Nephron (organoid): ENCODE data around the gene RPRD2.

Experiments
- H3K27ac Mint-ChIP-seq, 3 experiments: 2 replicates each; pipeline ENCODE4 v1.8.0; 2020; ENCODE audit warnings: mixed read lengths in 3 of 3, mild to moderate bottlenecking in 2 of 3, moderate library complexity in 1 of 3
- H3K27me3 Mint-ChIP-seq: 2 replicates; pipeline ENCODE4 v1.8.0; 2021; ENCODE audit warnings: low read depth, mild to moderate bottlenecking, moderate library complexity, mixed read lengths
- H3K36me3 Mint-ChIP-seq: 2 replicates; pipeline ENCODE4 v1.8.0; 2020; ENCODE audit warnings: low read depth, mixed read lengths
- H3K4me1 Mint-ChIP-seq: 2 replicates; pipeline ENCODE4 v1.8.0; 2020; ENCODE audit warnings: mixed read lengths
- H3K4me3 Mint-ChIP-seq, 3 experiments: 2 replicates each; pipeline ENCODE4 v1.8.0; 2020; ENCODE audit warnings: mild to moderate bottlenecking in 3 of 3, mixed read lengths in 3 of 3, moderate library complexity in 2 of 3
- H3K9me3 Mint-ChIP-seq: 2 replicates; pipeline ENCODE4 v1.8.0; 2020; ENCODE audit warnings: mixed read lengths
- TF ChIP-seq, protein P1 (sequence below), 3 experiments: fragments of 200-600 bp; sonication (generic); IDR thresholded peaks; one replicate each; pipeline ENCODE4 v1.5.0; 2021; ENCODE audit warnings: antibody characterized with exemption in 3 of 3; ENCODE audit not compliant: unreplicated experiment in 3 of 3

Gene RPRD2

DNA sequence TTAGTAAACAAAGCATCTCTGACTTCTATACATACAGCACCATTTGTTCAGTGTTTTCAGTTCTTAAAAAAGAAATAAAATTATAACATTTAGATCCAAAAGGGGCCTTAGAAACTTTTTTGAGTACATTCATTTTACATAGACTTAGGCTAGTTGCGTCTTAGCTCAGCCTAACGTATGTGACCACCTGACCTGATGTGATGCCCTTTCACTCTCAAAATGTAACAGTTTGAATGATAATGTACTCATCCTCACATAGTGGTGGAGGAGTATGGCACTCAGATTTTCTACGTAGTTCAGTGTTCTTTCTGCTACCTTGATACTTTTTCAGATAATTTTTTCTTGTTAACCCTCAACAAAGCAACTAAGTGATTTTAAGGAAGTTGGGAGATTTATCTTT is 43.4 kb downstream of the RPRD2 start:
- TF ChIP-seq, protein P1, sequence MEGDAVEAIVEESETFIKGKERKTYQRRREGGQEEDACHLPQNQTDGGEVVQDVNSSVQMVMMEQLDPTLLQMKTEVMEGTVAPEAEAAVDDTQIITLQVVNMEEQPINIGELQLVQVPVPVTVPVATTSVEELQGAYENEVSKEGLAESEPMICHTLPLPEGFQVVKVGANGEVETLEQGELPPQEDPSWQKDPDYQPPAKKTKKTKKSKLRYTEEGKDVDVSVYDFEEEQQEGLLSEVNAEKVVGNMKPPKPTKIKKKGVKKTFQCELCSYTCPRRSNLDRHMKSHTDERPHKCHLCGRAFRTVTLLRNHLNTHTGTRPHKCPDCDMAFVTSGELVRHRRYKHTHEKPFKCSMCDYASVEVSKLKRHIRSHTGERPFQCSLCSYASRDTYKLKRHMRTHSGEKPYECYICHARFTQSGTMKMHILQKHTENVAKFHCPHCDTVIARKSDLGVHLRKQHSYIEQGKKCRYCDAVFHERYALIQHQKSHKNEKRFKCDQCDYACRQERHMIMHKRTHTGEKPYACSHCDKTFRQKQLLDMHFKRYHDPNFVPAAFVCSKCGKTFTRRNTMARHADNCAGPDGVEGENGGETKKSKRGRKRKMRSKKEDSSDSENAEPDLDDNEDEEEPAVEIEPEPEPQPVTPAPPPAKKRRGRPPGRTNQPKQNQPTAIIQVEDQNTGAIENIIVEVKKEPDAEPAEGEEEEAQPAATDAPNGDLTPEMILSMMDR (IDR thresholded peaks at IDR 0.05; ENCODE audit: unreplicated experiment in 3 of 3): no peak
- Mint-ChIP-seq H3K4me3 (no peak overlapping the region), H3K27ac (peak overlapping the region; percentile 24 to 84 (median 62)), H3K36me3 (peaks cover 14% of the 10 kb centered on the region), H3K9me3 (no peaks in the 10 kb centered on the region), H3K4me1 (peaks cover 22% of the 10 kb centered on the region), H3K27me3 (no peaks in the 10 kb centered on the region)

DNA sequence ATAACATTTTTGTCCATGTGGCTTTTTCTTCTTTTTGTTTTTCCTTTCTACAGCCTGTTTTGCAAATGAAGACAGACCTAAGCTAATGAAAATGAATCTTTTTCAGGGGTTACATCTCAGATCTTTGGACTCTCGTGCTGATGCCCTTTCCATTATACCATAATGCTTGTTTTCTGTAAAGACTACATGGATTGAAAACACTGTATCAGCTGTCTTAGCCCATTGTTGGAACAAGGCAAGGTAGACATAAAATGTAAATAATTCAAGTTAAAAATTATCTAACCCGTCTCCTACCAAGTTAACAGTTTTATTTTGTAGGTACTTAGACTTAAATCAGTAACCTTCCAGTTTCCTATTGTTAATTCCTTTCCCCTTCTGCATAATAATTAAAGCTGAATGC is 44.9 kb downstream of the RPRD2 start:
- no peak overlapping the region for H3K4me3 Mint-ChIP-seq
- H3K27ac Mint-ChIP-seq: peak overlapping the region; percentile 69 to 92 (median 85)
- H3K36me3 Mint-ChIP-seq: peaks cover 6% of the 10 kb centered on the region
- no peaks in the 10 kb centered on the region for H3K27me3 Mint-ChIP-seq
- peaks cover 22% of the 10 kb centered on the region for H3K4me1 Mint-ChIP-seq
- no peaks in the 10 kb centered on the region for H3K9me3 Mint-ChIP-seq
- TF ChIP-seq, protein P1 (IDR thresholded peaks at IDR 0.05; ENCODE audit: unreplicated experiment in 3 of 3): no peak

DNA sequence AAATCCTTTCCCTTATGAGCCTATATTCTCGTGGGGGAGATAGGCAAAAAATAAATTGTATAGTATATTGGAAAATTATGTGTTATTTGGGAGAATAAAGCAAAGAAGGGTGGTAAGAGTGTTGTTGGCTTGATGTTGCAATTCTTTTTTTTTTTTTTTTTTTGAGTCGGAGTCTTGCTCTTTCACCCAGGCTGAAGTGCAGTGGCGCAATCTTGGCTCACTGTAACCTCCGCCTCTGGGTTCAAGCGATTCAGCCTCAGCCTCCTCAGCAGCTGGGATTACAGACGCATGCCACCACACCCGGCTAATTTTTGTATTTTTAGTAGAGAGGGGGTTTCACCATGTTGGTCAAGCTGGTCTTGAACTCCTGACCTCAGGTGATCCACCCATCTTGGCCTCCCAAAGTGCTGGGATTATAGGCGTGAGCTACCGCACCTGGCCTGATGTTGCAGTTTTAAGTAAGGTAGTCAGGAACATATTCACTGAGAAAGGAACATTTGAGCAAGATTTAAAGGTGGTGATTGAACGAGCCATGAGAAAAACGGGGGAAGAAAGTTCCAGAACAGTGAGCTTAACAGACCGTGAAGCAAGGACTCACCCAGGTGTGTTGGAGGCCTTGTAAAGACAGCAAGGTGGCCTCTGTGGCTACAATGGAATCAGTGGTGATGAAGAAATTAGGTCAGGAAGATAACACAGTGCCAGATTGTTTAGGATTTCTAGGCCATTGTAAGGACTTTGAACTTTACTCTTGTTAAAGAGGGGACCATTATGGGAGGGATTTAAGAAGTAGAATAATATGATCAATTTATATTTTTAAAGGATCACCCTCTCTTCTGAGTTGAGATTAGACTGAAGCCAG is 45.8 kb downstream of the RPRD2 start:
- H3K27me3 Mint-ChIP-seq: no peaks in the 10 kb centered on the region
- H3K27ac Mint-ChIP-seq: peak overlapping the region; percentile 69 to 92 (median 85)
- peaks cover 22% of the 10 kb centered on the region for H3K4me1 Mint-ChIP-seq
- H3K4me3 Mint-ChIP-seq: no peak overlapping the region
- TF ChIP-seq, protein P1 (IDR thresholded peaks at IDR 0.05; ENCODE audit: unreplicated experiment in 3 of 3): no peak
- H3K9me3 Mint-ChIP-seq: no peaks in the 10 kb centered on the region
- H3K36me3 Mint-ChIP-seq: peaks cover 9% of the 10 kb centered on the region

DNA sequence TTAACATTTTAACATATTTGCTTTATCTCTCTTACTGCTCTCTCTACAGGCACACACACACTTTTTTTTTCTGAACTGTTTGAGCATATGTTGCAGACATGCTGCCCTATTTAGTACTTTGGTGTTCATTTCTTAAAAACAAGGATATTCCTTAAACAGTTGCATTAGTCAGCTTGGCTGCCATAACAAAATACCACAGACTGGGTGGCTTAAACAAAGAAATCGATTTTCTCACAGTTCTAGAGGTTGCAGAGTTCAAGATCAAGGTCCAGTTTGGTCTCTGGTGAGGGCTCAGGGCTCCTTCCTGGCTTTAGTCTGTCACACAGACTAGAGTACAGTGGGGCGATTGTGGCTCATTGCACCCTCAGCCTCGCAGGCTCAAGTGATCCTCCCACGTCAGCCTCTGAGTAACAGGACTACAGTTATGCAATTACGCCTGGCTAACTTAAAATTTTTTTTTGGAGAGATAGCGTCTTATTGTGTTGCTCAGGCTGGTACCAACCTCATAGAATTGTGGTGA is 46.7 kb downstream of the RPRD2 start:
- TF ChIP-seq, protein P1 (IDR thresholded peaks at IDR 0.05; ENCODE audit: unreplicated experiment in 3 of 3): no peak
- H3K4me1 Mint-ChIP-seq: peaks cover 20% of the 10 kb centered on the region
- H3K36me3 Mint-ChIP-seq: peaks cover 9% of the 10 kb centered on the region
- H3K4me3 Mint-ChIP-seq: peak overlapping the region in 1 of 3 experiments; percentile 9
- H3K27ac Mint-ChIP-seq: peak overlapping the region; percentile 25 to 92 (median 69)
- H3K27me3 Mint-ChIP-seq: no peaks in the 10 kb centered on the region
- no peaks in the 10 kb centered on the region for H3K9me3 Mint-ChIP-seq

DNA sequence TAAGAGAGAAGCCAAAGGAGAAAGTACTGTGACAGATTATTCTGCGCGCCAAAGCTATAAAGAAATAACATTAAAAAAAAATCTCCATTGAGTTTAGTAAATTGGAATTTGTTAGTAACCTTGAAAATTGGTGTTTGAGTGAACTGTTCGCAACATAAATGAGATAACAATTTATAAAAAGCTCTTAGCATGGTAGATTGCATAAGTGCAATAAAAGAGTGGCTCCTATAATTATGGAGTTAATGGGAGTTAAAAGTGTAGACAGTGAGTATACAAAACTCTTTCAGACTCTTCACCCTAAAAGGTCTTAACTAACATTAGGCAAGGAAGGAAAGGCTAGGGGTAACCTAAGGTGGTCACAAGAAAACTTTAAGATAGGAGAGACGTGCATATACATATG is 50.6 kb downstream of the RPRD2 start:
- Mint-ChIP-seq H3K27me3 (no peaks in the 10 kb centered on the region), H3K4me1 (peaks cover 8% of the 10 kb centered on the region), H3K4me3 (no peak overlapping the region), H3K9me3 (no peaks in the 10 kb centered on the region), H3K27ac (peak overlapping the region in 1 of 3 experiments; percentile 19), H3K36me3 (peaks cover 27% of the 10 kb centered on the region)
- TF ChIP-seq, protein P1 (IDR thresholded peaks at IDR 0.05; ENCODE audit: unreplicated experiment in 3 of 3): no peak
